Stimulated activated CD4-positive, alpha-beta T cell treated with anti-CD3 and anti-CD28 coated beads, TNF-alpha, amount 100 ng/mL, for 48 hours (primary cell): ENCODE results near the gene RAD9A.

Experiments used
- DNase-seq, 3 donors: peaks; one replicate each; pipeline ENCODE4 v3.0.0-alpha.2; 2020; ENCODE audit warnings: low read depth in 3 of 3

Gene RAD9A

DNA sequence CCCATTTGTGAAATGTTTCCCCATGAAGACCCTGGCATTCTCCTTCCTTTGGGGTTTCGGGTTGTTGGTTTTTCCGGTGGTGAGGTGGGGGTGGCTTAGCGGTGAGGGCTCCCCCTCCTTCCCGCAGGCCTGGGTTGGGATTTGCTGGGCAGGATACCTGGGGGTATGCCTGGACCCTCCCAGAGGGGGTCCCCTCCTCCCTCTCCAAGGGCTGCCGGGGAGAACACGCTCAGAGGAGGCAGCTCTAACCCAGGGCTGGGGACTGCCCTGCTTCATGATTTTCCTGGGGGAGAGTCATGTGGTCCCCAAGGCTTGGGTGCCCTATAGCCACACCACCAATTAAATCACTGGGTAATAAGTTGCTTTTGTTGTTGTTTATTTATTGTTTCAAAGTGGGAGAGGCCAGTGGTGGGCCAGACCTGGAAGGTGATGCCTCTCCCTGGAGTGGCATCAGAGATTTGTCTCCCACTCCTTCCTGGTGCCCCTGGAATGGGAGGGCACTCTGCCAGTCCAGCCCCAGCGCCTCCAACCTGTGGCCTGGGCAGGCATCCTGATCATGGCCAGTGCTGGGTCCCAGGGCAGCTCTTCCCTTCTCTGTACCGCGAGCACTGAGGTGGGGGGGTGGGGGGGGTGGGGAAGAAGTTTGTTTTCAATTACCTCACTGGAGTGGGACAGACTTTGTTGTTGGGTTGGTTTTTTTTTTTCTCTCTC lies 17.1 kb upstream of the RAD9A start:
- DNase-seq, result no peak

DNA sequence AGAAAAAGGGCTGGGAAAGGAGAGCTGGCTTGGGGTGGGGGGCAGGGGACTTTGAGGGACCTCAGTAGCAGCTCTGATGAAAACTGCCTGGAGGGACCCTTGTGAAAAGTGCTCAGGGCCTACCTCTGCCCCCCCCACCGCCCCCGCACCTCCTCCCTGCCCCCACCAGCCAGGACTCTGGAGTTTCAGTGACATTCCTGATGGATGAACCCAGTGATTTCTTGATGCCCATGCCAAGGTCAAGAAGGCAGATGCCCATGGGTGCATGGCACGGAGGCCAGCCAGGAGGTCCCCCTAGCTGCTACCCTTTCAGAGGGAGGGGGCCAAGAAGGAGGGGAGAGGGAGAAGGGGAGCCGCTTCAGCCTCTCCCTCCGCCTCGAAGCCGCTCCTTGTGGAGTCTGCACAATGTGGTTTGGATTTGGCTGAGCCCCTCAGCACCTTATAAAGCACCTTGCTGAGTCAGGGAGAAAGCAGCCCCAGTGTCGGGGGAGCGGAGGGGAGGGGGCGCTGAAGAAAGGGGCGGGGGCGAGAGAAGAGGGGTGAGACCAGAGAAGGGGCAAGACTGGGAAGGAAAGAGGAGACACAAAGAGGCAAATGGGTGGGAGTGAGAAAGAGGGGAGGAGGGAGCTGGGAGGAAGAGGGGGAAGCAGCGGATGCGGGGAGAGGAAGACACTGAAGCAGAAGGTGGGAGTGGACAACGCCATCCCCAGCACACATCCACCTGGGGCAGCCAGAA lies 16.3 kb upstream of the RAD9A start:
- DNase-seq, result no peak

DNA sequence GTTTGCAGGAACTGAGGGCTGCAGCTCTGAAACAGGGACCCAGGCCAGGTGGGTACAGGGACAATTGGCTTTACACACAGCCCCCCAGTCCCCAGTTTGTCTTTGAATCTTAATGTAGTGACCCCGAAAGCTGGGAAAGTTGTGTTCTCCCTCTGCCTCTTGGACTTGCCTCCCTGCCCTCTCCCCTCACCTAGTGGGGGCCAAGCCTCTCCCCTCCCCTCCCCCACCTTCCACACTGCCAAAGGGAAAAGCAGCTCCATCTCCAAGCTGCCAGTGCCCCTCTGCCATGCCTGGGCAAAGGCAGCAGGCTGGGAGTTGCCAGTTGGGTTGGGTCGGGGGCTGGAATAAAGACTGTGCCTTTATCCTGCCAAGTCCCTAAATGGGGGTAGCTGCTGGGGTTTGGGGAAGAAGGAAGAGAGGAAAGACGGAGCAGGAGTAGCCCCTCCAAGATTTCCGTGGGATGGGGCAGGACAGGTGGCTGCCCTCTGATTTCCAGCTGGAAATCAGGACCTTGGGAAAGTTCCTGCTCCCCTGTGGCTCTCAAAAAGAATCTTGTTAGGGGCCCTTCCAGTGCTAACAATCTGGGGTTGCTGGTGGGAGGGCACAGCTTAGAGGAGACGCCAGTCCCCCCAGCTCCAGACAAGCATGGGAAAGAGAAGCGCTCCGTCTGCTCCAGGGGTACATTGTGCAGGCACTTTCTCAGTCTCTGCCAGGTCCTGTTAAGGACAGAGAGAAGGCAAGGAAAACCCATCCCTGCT lies 15.5 kb upstream of the RAD9A start:
- no peak for DNase-seq

DNA sequence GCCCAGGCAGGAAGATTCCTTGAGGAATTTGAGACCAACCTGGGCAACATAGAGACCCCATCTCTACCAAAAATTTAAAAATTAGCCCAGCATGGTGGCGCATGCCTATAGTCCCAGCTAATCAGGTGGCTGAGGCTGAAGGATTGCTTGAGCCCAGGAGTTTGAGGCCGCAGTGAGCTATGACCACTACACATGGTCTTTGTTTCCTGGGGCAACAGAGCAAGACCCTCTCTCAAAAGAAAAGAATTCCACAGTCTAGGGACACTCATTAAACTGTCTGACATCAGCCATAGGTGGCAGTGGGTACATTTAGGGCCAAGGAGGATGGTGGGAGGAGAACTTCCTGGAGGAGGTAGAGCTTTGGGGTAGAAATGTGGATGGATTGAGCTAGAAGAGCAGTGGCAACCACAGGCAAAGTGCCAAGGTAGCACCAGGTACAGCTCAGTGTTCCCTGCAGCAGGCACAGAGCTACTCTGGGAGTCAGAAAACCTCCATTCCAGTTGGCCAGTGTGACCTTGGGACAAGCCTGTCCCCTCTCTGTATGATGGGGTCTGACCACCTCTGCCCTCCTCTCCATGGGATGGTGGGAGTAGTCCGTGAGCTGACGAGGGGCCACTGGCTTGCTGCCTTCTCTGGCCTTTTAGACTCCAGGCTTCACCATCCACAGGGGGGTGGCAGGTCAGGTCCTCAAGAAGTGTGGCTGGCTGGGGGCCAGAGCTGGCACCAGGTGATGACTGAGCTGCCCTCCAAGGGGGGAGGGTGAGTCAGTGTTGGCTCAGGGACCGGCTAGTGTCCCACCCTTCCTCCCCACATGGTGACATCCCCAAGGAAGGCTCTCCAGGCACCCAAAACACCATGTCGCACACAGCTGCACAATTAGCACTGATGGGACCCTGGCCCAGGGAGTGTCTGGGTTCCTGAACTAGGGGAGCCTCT lies 14.6 kb upstream of the RAD9A start:
- no peak for DNase-seq

DNA sequence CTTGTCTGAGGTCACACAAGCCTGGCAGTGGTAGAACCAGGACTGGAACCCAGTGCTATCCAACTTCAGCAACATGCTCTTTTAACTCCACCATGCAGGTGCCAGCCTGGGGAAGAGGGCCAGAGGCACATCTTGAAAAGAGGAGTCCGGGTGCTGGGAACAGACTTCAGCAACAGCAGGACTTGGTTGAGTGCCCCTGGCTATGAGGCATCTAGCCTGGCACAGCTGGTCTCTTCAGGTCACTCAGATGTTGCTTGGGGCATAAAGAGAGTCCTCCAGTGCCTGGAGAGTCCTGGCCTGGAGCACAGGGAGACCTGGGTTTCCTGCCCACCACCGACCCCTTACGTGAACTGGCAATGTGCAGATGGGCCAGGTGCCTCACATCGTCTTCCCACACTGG lies 13.2 kb upstream of the RAD9A start:
- DNase-seq, result no peak

DNA sequence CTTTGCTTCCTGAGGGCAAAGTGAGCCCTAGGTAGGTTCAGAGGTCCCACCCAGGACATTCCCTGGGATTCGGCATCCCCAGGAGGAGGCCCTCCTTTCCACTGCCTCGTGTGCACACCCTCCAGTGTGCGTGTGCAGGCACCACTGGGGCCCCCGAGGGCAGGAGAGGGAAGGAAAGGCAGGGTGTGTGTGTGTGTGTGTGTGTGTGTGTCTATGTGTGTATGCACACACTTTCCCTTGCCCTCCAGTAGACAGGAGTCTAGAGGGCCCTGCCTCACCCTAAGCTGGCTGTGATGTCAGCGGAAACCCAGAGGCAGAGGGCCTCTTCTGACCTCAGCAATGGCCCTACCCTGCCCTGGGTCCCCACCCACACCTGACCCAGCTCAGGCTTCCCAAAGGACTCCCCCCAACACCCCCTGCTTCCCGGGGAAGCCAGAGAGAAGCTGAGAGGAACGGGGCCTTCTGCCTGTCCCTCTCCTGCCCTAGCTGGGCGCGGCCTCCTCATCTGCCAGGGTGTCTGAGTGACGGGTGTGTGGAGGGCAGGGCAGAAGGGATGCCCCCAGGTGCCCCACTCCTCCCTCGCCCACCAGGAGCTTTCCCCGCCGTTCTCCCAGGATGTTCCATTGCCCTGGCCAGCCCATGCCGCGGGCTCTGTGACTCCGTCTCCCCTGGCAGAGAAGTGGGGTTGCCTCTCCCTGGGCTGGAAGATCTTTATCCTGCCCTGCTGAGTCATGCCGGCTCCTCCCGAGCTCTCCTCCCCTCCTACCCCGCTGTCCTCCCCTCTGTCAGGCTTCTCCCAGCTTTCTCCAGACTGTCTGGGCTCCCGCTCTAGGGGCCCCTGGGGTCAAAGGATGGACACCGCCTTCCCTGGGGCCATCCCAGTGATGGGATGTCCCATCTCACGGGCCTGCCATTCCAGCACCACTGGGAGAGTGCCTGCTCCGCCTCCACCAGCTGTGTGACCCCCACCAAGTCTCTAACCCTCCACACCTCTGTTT lies 12.4 kb upstream of the RAD9A start:
- no peak for DNase-seq

DNA sequence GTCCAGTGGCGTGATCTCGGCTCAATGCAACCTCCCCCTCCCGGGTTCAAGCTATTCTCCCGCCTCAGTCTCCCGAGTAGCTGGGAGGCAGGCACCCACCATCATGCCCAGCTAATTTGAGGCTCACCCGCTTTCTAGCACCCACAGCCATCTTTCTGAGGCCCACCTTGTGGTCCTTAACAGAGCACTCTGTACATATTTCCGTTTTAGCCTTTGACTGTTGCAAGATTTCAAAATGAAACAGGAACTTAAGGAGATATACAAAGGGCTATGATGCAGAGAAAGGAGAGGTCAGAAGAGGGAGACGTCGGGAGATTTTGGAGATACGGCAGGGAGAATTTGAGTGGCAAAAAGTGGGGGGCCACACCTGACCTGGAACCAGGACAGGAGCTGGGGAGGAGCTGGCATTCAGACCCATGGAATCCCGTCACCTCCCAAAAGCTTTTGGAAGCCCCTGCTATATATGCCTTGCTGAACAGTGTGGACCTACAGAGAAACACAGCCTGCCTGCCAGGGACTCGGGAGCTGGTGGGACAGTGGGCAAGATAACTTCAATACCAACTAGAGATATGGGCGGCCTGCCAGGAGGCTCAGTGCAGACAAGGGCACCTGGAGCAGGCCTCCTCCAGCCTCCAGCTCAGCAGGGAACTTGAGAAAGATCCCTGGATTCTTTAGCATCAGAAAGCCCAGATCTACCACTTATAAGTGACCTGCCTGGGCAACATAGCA lies 10.4 kb upstream of the RAD9A start:
- no peak for DNase-seq

DNA sequence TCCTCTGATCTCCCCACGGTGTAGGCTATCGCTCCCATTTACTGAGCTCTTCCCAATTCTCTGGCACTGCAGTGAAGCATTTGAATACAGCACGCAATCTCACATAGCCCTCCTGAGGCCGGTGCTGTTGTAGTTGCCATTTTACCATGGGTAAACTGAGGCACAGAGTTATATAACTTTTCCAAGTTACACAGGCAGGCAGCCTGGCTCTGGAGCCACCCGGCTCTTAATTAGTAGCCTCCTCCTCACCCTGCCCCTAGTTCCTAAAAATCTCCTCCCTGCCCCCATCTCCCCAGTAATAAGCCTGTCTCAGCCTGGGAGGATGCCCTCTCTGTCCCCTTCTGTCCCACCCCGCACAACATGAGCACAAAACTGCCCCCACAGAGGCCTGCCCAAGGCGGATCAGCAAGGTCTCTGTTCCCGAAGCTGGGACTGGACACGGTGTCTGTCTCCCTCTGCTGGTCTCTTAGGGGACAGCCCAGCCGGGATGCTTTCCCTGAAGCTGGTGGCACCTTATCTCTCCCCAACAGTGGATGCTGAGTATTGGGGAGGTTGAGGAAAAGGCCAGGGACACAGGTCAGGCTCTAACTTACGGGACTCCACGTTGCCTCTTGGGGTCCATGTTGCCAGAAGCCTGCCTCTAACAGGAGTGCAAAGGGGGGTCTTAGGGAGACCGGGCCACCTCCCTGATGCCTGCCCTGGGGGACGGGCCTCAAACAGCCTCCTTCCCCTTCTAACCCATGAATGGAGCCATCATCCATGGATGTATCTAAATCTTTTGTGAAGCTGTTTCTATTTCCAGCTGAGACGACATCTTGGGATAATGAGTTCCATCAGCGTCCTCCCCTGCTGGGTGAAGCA lies 9.3 kb upstream of the RAD9A start:
- peak; percentile 66 to 73 (median 70) for DNase-seq

DNA sequence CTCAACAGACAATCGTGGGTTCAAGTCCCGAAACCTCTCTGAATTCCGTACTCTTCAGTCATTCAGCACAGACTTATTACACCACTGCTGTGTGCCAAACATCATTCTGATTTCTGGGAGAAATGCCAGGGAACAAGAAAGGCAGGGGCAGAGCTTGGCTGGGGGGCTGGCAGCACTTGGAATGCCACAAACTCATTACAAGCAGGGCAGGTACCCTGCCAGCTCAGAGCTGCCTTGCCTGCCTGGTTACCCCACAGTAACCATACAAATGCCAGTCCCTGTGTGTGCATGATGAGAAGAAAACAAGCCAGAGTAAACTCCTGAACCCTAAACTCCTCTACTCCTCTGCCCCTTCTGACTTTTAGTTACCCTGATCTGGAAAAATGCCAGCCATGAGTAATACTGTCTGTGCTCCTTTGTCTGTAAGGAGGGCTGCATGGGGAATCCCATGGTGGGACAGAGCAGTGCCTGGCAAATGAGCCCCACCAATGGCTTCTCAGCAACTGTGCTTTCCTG lies 6.9 kb upstream of the RAD9A start:
- DNase-seq, result no peak

DNA sequence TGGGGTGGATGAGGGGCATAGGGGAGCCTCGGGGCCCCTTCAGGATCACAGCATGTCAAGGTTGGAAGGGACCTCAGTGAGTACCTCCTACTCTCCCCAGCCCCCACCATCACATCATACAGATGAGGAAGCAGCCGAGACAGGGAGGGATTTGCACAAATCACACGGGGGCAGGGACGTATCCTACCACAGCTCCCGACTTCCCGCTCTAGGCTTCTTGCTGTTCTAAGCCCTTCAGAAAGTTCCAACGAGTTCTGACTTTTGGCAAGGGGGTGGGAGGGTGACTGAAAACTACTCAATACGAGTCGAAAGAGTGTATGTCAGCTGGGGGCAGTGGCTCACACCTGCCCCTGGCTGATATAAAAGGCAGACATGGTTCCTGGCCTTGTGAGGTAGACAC lies 4.7 kb upstream of the RAD9A start:
- no peak for DNase-seq

DNA sequence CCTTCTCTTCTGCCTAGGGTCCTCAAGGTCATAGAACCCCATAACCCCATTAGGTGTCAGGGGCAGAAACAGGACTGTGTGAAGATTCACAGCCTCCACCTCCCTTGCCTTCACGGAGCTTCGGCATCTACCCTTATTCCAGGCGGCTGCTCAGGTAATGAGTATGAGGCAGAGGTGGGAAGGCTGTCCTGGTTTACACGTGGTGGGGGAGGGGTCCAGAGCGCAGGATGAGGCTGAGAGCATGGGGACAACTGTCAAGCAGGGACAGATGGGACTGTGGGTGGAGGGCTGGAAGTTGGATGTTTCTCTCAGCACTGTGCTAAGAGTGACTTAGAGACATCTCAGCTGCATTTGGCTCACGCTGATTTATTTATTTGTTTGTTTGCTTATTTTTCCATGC lies 4.3 kb upstream of the RAD9A start:
- DNase-seq, result no peak

DNA sequence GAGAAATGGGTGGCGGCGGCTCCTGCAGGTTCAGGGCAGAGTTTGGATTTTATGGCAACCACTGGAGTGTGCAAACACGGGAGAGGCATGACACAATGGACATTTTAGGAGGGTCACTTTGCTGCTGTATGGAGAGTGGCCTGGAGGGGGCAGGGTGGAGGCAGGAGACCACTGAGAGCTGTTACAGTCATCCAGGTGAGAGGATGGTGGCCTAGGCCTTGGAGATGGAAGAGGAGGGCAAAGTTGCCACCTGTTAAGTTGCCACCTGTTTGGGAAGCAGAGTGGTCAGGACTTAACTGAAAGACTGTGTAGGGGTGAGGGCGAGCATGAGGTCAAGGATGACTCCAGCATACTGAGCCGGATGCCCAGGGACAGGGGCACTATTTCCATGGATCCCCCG lies 2.3 kb upstream of the RAD9A start:
- no peak for DNase-seq

DNA sequence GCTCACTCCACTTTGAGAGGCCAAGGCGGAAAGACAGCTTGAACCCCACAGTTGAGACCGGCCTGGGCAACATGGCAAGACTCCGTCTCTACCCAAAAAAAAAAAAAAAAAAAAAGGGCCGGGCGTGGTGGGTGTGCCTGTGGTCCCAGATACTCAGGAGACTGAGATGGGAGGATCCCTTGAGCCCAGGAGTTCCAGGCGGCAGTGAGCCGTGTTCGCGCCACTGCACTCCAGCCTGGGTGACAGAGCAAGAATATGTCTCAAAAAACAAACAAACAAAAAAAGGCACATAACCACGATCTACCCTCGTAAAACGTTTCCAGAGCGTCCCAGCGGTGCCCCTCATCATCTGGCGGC lies 861 bp upstream of the RAD9A start:
- DNase-seq, result no peak

DNA sequence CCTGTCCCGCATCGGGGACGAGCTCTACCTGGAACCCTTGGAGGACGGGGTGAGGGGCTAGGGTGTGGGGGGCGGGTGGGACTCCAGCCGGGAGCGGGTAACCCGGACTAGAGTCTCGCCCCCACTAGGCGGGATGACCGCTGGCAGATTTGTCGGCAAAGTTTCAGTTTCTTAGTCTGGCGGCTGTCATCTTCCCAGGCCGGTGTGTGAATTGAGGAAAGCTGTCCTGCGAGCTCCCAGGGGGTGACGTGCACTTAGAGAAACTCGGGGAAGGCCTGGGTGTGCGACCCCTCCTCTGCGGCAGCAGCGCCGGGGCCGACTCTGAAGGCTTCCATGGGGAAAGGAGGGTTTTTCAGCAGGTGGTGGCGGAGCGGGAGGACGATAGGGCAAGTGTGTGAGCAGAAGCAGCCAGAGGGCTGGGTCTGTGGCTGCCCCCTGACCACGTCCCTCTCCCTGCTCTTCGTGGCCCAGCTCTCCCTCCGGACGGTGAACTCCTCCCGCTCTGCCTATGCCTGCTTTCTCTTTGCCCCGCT lies 463 bp downstream of the RAD9A start:
- no peak for DNase-seq

DNA sequence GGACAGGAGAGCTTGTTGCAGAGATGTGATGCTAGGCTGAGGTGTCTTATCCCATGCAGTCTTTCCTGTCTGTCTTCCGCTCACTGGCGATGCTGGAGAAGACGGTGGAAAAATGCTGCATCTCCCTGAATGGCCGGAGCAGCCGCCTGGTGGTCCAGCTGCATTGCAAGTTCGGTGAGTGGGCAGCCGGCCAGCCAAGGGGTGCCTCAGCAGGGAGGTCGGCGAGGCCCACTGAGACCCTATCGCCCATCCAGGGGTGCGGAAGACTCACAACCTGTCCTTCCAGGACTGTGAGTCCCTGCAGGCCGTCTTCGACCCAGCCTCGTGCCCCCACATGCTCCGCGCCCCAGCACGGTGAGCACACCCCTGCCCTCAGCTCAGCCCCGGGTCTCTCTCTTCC lies 1.7 kb downstream of the RAD9A start:
- DNase-seq, result no peak

DNA sequence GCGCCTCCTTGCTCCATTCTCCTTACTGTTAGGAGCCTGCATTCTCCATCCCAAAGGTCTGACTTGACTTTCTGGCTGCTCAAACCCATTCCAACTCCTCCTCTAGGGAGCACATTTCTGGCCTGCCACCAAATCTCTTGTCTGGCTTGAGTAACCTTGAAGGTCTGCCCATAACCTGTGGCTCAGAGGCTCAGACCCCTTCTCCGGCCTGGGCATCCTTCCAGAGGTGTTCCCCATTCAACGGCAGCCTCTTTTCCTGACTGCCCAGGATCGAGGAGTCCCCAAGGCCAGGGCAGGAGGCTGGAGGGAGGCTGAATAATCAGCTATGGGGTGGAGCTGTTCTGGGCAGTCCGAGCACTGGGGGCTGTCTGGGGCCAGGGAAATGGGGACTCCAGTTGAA lies 2.2 kb downstream of the RAD9A start:
- no peak for DNase-seq

DNA sequence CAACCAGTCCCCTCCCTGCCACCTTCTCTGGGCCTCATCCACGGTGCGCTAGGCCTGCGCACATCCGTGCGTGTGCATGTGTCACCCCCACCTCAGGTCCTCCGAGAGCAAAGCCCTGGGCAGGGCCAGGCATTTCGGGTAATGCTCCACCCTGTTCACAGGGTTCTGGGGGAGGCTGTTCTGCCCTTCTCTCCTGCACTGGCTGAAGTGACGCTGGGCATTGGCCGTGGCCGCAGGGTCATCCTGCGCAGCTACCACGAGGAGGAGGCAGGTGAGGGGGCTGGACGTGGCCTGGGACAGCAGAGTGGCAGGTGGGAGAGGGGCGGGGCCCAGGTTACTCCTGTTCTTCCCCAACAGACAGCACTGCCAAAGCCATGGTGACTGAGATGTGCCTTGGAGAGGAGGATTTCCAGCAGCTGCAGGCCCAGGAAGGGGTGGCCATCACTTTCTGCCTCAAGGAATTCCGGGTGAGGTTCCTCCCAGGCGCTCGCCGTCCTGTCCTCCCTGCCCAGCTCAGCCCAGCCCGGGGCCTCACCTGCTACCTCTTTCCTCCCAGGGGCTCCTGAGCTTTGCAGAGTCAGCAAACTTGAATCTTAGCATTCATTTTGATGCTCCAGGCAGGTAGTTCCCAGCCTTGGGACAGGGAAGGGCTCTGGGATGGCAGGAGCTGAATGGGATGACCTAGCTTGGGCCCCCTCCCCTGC lies 3.9 kb downstream of the RAD9A start:
- DNase-seq, result no peak

DNA sequence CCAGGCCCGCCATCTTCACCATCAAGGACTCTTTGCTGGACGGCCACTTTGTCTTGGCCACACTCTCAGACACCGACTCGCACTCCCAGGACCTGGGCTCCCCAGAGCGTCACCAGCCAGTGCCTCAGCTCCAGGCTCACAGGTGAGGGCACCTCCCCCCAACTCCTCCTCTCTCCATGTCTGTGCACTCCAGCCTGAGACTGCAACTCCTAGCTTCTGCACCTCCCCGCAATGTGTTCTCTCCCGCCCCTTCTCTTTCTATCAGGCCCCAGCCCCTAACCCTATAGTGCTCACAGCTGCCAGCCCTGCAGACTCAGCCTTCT lies 4.4 kb downstream of the RAD9A start:
- no peak for DNase-seq
